Astrocyte (in vitro differentiated cells and primary cell): ENCODE measurements around the gene ARHGAP30. TPM values are rescaled to one million over a fixed set of nuclear protein-coding genes. Genes with fewer than 3 reads are reported as not detected.

Experiments
- DNase-seq: peaks from one replicate; pipeline ENCODE4 v3.0.0-alpha.2; 2010; ENCODE audit warnings: low read depth
- FAIRE-seq: peaks from 2 replicates; lab custom pipeline; 2011; peaks lifted over from hg19 to GRCh38; lab: Jason Lieb, UNC
- H2AFZ ChIP-seq: 2 replicates; pipeline ENCODE4 v1.6.0; 2012; ENCODE audit warnings: low read depth, low read length, inconsistent platforms
- H3K27ac ChIP-seq: 2 replicates; pipeline ENCODE4 v1.5.1; 2011; ENCODE audit warnings: low read depth, low read length, inconsistent platforms
- H3K27me3 ChIP-seq: 2 replicates; pipeline ENCODE4 v1.6.0; 2011; ENCODE audit warnings: low read length, inconsistent platforms; ENCODE audit not compliant: insufficient read depth
- H3K36me3 ChIP-seq: 2 replicates; pipeline ENCODE4 v1.5.1; 2011; ENCODE audit warnings: low read length, inconsistent platforms; ENCODE audit not compliant: insufficient read depth
- H3K4me1 ChIP-seq: 2 replicates; pipeline ENCODE4 v1.5.1; 2011; ENCODE audit warnings: low read length, inconsistent platforms; ENCODE audit not compliant: insufficient read depth
- H3K4me2 ChIP-seq: 2 replicates; pipeline ENCODE4 v1.6.0; 2012; ENCODE audit warnings: low read length, inconsistent platforms
- H3K4me3 ChIP-seq: 2 replicates; pipeline ENCODE4 v1.5.1; 2011; ENCODE audit warnings: low read depth, mild to moderate bottlenecking, low read length, inconsistent platforms; ENCODE audit not compliant: insufficient read depth
- H3K79me2 ChIP-seq: 2 replicates; pipeline ENCODE4 v1.6.0; 2012; ENCODE audit warnings: mild to moderate bottlenecking, low read length, inconsistent platforms; ENCODE audit not compliant: insufficient read depth
- H3K9ac ChIP-seq: 2 replicates; pipeline ENCODE4 v1.6.0; 2012; ENCODE audit warnings: mild to moderate bottlenecking, low read length, inconsistent platforms
- H3K9me3 ChIP-seq: 2 replicates; pipeline ENCODE4 v1.5.1; 2012; ENCODE audit warnings: low read depth, mild to moderate bottlenecking, low read length, inconsistent platforms; ENCODE audit not compliant: insufficient read depth
- H4K20me1 ChIP-seq: 2 replicates; pipeline ENCODE4 v1.6.0; 2012; ENCODE audit warnings: low read length, inconsistent platforms; ENCODE audit not compliant: insufficient read depth
- H3K27ac Mint-ChIP-seq: one replicate; pipeline ENCODE4 v1.8.0; 2021; ENCODE audit warnings: mild to moderate bottlenecking, mixed read lengths; ENCODE audit not compliant: unreplicated experiment
- H3K27me3 Mint-ChIP-seq: one replicate; pipeline ENCODE4 v1.8.0; 2021; ENCODE audit warnings: low read depth, mixed read lengths; ENCODE audit not compliant: unreplicated experiment
- H3K36me3 Mint-ChIP-seq: one replicate; pipeline ENCODE4 v1.8.0; 2021; ENCODE audit warnings: low read depth, mixed read lengths; ENCODE audit not compliant: unreplicated experiment
- H3K4me1 Mint-ChIP-seq: one replicate; pipeline ENCODE4 v1.8.0; 2021; ENCODE audit warnings: low read depth, mixed read lengths; ENCODE audit not compliant: unreplicated experiment
- H3K4me3 Mint-ChIP-seq: one replicate; pipeline ENCODE4 v1.8.0; 2021; ENCODE audit warnings: mild to moderate bottlenecking, moderate library complexity, mixed read lengths; ENCODE audit not compliant: unreplicated experiment
- H3K9me3 Mint-ChIP-seq: one replicate; pipeline ENCODE4 v1.8.0; 2021; ENCODE audit warnings: mild to moderate bottlenecking, mixed read lengths; ENCODE audit not compliant: unreplicated experiment
- EZH2 ChIP-seq: IDR thresholded peaks from 2 replicates; pipeline ENCODE4 v1.6.1; 2012; ENCODE audit warnings: mild to moderate bottlenecking, low read length, inconsistent platforms; ENCODE audit not compliant: insufficient read depth
- total RNA-seq: library from RNA; stranded (reverse); gene quantifications from 2 replicates; pipeline ENCODE4 v1.2.1, GENCODE V29; 2021
- TF ChIP-seq, protein P1 (sequence below): IDR thresholded peaks from 2 replicates; pipeline ENCODE4 v1.5.1; 2011; ENCODE audit warnings: low read depth, mild to moderate bottlenecking, inconsistent platforms, low read length, moderate library complexity; ENCODE audit not compliant: insufficient read depth

Gene ARHGAP30
- total RNA-seq, 1 donor from 2014 or later, result 0.25 TPM

DNA sequence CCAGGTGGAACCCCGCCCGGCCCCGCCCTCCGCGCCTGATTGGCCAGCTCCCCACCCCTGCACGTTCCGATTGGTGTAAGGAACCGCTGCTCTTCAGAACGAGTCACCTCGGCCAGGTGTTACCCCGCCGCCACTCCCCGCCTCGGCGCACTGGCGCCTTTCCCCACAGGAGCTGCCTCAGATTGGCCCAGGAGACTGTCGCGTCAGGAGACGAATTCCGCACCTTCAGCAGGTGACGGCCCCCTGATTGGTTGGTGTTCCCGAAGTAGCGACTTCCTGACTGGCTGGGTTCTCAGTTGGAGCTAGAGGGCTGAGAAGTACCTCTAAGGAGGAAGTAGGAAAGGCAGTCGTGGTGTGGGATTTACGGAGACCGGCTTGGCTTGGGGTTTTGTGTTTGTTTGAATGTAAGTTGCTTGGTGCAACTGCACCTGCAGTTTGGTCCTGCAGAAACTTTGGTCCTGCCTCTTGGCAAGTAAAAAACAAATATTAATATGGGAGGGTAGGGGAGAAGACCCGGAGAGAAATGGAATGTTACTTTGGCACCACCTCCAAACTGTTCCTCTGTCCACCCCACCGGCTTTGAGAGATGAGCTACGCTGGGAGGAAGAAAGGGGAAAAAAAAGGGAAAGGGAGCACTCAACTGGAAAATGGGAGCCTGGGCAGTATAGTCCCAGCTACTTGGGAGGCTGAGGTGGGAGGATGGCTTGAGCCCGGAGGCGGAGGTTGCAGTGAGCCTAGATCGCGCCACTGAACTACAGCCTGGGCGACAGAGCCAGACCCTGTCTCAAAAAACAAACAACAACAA lies 48.3 kb downstream of the ARHGAP30 start:
- Histone ChIP-seq H3K9ac (peak overlapping the region; percentile 54), H3K36me3 (no peaks in the 10 kb centered on the region), H3K79me2 (no peaks in the 10 kb centered on the region), H4K20me1 (no peaks in the 10 kb centered on the region), H3K27ac (no peak overlapping the region), H3K4me1 (peaks cover 12% of the 10 kb centered on the region), H3K27me3 (peaks cover 27% of the 10 kb centered on the region), H3K4me3 (peak overlapping the region; percentile 75), H3K4me2 (peak overlapping the region; percentile 97), H3K9me3 (no peaks in the 10 kb centered on the region), H2AFZ (peak overlapping the region; percentile 88)
- no peaks in the 10 kb centered on the region for H3K27me3 Mint-ChIP-seq
- H3K27ac Mint-ChIP-seq, result peak overlapping the region; percentile 64
- H3K4me3 Mint-ChIP-seq, result peak overlapping the region; percentile 88
- DNase-seq (peak; percentile 39), FAIRE-seq (no peak)
- TF ChIP-seq, protein P1, sequence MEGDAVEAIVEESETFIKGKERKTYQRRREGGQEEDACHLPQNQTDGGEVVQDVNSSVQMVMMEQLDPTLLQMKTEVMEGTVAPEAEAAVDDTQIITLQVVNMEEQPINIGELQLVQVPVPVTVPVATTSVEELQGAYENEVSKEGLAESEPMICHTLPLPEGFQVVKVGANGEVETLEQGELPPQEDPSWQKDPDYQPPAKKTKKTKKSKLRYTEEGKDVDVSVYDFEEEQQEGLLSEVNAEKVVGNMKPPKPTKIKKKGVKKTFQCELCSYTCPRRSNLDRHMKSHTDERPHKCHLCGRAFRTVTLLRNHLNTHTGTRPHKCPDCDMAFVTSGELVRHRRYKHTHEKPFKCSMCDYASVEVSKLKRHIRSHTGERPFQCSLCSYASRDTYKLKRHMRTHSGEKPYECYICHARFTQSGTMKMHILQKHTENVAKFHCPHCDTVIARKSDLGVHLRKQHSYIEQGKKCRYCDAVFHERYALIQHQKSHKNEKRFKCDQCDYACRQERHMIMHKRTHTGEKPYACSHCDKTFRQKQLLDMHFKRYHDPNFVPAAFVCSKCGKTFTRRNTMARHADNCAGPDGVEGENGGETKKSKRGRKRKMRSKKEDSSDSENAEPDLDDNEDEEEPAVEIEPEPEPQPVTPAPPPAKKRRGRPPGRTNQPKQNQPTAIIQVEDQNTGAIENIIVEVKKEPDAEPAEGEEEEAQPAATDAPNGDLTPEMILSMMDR, result no peak
- TF ChIP-seq EZH2, result no peak
- peaks cover 2% of the 10 kb centered on the region for H3K36me3 Mint-ChIP-seq
- H3K9me3 Mint-ChIP-seq, result no peaks in the 10 kb centered on the region
- H3K4me1 Mint-ChIP-seq, result peaks cover 31% of the 10 kb centered on the region

DNA sequence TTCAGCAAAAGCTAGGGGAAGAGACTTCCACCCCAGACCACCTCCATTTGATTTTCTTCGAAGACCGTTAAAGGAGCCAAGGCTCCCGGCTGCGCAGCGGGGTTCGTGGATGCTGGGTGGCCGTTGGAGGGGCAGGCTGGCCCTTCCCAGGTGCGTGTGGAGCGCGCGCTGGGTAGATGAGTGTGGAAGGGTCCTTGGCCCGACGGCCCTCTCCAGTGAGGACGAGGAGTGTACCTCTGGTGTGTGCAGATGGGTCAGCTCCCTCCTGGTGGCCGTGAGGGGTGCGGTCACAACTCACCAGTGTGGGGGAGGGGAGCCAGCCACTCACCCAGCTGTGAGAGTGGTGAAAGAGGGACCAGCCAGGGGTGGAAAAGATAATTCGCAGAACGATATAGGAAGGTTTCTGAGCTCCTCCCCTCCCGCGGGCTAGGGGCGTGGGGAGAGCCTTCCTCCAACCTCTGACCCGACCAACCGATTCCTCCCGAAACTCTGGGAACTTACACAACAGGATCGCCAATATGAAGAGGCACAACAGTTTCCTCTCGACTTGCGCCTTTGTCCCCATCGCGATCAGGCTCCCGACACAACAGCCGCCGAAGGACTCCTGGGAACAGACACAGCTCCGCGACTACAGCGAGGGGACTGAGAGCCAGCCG lies 49.1 kb downstream of the ARHGAP30 start, which contains the start of gene F11R:
Gene F11R, minus strand, starts transcription at position 644 of the 656 bp plus-strand sequence. Its CDS starts 79 bp downstream, at position 565.
- no peaks in the 10 kb centered on the region for H3K9me3 ChIP-seq
- no peaks in the 10 kb centered on the region for H3K79me2 ChIP-seq
- H3K4me2 ChIP-seq, result peak within 1 kb of the TSS; percentile 97
- H3K4me3 Mint-ChIP-seq, result peak within 1 kb of the TSS; percentile 88
- peaks cover 2% of the 10 kb centered on the region for H3K36me3 Mint-ChIP-seq
- H3K4me1 ChIP-seq, result peaks cover 12% of the 10 kb centered on the region
- DNase-seq (no peak), FAIRE-seq (no peak)
- H3K27ac Mint-ChIP-seq, result peak within 1 kb of the TSS; percentile 64
- H3K27me3 Mint-ChIP-seq, result no peaks in the 10 kb centered on the region
- no peaks in the 10 kb centered on the region for H3K36me3 ChIP-seq
- H2AFZ ChIP-seq, result peak within 1 kb of the TSS; percentile 88
- TF ChIP-seq, protein P1, result no peak
- no peak for TF ChIP-seq EZH2
- H3K4me3 ChIP-seq, result peak within 1 kb of the TSS; percentile 75
- no peaks in the 10 kb centered on the region for H3K9me3 Mint-ChIP-seq
- no peak within 1 kb of the TSS for H3K27ac ChIP-seq
- peak within 1 kb of the TSS; percentile 54 for H3K9ac ChIP-seq
- peaks cover 27% of the 10 kb centered on the region for H3K27me3 ChIP-seq
- peaks cover 31% of the 10 kb centered on the region for H3K4me1 Mint-ChIP-seq
- no peaks in the 10 kb centered on the region for H4K20me1 ChIP-seq
